HG02938 (cell line): Measurements from ENCODE around the gene DNAI4.
"Not testable (repeated sequence)": the region's sequence is repeated elsewhere in the genome, so short reads cannot be mapped to it uniquely, and the experiment has no call there.

Experiments
- ATAC-seq: cut with Tn5 transposase; IDR thresholded peaks from one replicate; pipeline ENCODE4 v1.9.1; 2021; ENCODE audit warnings: mild to moderate bottlenecking, moderate library complexity; ENCODE audit not compliant: unreplicated experiment

DNAI4 gene, protein sequence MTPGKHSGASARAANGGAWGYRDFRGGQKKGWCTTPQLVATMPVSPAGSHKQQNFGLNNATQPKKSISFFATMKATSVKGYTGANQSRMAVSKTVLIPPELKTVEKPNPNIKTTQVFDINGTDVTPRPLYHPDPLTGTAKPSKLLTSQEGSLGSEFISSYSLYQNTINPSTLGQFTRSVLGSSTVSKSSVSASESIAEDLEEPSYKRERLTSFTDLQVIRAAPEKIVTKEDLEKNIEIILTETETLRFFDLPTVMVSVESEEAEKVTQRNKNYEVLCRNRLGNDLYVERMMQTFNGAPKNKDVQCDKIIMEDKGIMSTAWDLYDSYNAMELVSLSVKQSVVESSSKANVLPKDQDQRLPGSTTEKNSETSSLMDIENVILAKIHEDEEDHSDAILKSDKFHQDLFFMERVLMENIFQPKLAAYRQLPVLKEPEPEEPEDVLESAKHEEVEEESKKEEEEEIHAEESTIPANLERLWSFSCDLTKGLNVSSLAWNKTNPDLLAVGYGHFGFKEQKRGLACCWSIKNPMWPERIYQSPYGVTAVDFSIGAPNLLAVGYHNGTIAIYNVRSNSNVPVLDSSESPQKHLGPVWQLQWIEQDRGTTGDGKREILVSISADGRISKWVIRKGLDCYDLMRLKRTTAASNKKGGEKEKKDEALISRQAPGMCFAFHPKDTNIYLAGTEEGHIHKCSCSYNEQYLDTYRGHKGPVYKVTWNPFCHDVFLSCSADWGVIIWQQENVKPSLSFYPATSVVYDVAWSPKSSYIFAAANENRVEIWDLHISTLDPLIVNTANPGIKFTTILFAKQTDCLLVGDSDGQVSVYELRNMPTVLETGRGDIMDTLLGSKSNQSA

DNA sequence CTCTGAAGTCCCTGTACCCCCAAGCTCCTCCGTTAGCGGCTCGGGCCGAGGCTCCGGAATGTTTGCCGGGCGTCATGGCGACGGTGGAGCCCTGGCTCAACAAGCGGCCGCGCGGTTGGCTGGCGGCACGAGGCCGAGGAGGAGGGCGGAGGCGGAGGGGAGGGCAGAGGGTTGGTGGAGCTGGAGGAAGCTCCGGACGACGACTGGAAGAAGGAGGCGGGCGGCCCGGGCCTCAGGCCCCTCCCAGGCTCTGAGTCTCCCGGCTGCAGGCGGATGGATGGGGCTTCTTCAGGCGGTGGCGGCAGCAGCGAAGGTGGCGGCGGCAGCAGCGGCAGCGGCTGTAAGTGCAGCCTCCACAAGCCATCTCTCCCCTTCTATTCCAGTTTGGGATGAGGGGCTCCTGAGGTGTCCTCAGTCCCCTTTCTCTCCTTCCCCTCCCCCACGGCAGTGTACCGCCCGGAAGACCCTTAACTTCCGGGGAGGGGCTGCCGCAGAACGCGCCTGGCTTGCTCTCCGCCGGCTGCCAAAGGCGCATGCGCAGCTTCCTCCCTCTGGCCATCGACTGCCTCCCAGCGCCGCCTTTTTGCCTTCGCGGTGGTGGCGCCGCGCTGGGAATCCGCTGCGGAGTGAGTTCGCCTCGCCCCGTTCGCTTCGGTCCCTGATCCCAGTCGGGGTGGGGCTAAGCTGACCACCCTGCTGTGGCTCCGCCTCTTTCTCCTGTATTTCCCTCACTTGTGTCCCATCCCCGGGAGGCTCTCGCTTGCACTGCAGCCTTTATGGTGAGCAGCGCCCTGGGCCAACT lies at the start of gene DNAI4, which contains the start of gene MIER1:
TSS of gene DNAI4 (minus strand) at position 101 of the 802 bp plus-strand sequence. CDS start at position 76, 25 bp downstream.
TSS of gene MIER1 (plus strand) at position 235 of the 802 bp plus-strand sequence. CDS start at position 274, 39 bp downstream.
- peak; percentile 93 for ATAC-seq

- no peak for ATAC-seq
These were observed 43.9 kb upstream of the DNAI4 start for GRCh38 chr1:66968574-66968973.

DNA sequence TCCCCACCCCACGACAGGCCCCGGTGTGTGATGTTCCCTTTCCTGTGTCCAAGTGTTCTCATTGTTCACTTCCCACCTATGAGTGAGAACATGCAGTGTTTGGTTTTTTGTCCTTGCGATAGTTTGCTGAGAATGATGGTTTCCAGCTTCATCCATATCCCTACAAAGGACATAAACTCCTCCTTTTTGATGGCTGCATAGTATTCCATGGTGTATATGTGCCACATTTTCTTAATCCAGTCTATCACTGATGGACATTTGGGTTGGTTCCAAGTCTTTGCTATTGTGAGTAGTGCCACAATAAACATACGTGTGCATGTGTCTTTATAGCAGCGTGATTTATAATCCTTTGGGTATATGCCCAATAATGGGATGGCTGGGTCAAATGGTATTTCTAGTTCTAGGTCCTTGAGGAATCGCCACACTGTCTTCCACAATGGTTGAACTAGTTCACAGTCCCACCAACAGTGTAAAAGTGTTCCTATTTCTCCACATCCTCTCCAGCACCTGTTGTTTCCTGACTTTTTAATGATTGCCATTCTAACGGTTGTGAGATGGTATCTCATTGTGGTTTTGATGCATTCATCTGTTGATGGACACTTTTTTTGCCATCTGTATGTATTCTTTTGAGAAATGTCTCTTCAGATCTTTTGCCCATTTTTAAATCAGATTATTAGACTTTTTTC lies 41.7 kb upstream of the DNAI4 start:
- ATAC-seq: not testable (repeated sequence)

GRCh38 chr1:66957938-66958337 lies 33.3 kb upstream of the DNAI4 start:
- no peak for ATAC-seq

- peak; percentile 85 for ATAC-seq
These were observed 29.6 kb upstream of the DNAI4 start for GRCh38 chr1:66954208-66954607.

DNA sequence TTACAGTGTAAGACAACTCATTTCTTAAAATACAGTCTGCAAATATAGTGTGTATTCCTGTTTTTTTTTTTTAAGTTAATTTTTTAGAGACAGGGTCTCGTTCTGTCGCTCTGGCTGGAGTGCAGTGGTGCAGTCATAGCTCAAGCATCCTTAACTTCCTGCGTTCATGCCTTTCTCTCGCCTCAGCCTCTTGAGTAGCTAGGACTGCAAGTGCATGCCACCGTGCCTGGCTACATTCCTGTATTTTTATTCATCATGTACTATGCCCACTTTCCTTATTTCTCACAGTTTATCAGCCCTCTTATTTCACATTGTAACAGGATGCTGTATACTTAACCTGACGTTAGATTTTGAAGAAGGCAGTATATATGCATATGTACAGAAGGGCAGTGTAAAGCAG lies 26.9 kb upstream of the DNAI4 start:
- ATAC-seq: no peak

- no peak for ATAC-seq
These were observed 22.6 kb upstream of the DNAI4 start for GRCh38 chr1:66947267-66947666.

DNA sequence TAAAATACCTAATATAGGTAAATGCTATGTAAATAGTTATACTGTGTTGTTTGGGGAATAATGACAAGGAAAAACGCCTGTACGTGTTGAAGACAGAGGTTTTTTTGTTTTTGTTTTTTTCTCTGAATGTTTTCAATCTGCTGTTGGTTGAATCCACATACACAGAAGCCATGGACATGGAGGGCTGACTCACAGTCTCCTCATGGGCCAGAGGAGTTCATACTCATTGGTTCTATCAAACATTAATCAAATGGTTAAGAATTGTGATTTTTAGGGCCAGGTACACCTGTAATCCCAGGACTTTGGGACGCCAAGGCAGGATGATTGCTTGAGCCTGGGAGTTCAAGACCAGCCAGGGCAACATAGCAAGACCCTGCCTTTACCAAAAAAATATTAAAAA lies 20.7 kb upstream of the DNAI4 start:
- ATAC-seq: no peak

GRCh38 chr1:66944330-66945274 lies 19.9 kb upstream of the DNAI4 start:
- ATAC-seq: no peak

DNA sequence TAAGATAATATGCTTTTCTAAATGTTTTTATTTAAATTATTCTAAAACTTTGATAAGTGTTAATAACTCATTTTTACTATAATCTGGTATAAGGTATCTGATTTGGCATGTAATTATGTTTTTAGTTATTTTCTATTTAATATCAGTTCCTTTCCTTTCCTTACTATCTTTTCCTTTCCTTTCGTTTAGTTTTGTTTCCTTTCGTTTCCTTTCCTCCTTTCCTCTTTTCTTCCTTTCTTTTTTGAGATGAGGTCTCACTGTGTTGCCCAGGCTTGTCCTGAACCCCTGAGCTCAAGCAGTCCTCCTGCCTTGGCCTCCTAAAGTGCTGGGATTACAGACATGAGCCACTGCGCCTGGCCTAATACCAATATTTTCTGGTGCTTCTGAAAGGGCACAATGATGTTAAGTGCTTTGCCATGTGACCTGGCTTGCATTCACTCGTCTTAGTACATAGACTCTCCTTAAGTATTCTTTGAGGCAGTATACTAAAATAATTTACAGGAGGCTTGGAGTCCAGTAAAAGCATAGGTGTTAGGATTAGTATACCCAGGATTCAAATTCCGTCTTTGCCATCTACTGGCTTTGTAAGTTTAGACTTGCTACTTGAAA lies 18.8 kb upstream of the DNAI4 start:
- ATAC-seq: no peak

GRCh38 chr1:66940981-66941380 lies 16.3 kb upstream of the DNAI4 start:
- no peak for ATAC-seq

DNA sequence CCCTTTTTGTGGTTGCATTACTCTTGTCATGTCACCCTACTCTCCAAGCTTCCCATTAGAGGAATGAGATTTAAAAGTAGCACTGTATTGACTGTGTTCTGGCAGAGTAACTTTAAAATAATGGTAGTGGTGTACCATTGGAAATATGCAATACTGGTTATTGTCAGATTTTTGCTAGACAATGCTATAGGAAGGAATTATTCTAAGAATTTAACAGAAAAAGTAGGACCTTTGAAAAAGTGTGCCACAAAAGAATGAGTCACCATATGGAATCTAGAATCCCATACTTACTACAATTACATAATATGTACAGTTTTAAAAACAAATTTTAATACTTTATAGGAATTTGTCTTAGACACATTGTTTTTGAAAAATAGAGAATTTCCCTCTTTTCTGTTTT lies 14.0 kb upstream of the DNAI4 start:
- ATAC-seq: no peak

DNA sequence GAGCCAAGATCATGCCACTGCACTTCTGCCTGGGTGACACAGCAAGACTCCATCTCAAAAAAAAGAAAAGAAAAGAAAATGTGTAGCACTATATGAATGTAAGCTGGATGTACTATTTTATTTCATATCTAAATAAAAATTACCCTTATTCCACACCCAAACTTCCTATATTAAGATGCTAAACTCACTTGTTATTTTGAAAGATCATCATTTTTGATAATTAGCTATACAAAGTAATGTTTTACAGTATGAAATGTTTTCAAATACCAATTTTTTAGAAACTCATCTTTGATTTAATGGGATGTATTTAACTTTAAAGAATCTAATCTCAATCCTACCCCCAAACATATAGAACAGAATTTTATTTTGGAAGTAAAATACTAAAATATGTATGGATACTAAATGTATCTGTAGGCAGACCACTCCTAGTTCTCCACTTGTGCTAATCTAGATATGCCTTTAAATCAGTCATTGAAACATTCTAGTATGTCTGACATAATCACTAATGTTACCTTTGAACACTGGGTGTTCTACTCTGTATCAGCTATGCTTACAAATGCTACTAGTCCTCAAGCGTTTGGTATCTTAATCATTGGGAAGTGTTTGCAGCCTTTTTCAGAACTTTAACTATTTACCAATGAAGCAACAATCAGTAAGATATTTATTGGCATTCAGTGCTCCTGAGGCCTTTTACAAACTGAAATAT lies 13.0 kb upstream of the DNAI4 start:
- ATAC-seq: no peak

- no peak for ATAC-seq
These were observed 9.4 kb upstream of the DNAI4 start for GRCh38 chr1:66933887-66934700.

DNA sequence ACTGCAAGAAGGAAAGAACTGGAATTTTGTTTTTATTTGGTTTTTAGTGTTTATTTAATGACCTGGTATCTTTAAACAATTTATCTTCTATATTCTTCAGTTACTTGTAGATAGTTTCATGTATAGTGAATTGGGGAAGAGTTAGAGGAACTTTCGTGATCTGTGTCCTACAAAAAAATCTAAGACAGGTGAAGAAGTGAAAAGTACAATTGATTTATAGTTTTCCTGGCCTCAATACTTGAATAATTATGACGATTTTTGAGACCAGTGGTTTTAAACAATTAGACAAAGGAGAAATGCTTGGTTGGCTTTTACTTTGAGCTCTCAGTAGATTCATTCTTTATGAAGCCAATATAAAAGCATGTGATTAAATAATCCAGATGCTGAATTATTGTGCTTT lies 7.6 kb upstream of the DNAI4 start:
- no peak for ATAC-seq

DNA sequence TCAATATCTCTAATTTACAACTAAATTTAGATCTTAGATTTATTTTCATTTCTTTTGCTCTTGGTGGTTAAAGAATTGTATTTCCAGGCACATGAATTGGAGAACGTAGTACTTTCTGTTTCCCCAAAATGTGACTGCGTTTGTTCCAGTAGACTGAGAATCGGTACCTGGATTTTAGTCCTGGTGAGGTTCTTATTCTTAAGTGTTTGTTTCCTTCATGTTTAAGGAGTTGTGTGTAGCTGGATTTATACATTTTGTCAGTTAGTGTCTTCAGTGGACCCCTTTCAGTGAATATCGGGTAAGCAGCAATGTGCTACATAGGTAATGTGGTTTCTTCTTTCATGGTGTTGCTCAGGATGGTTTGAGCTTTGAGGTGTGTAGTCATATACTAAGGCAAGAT lies 6.9 kb upstream of the DNAI4 start:
- ATAC-seq: no peak

GRCh38 chr1:66930823-66931174 lies 6.1 kb upstream of the DNAI4 start:
- no peak for ATAC-seq
